Activated CD8-positive, alpha-beta memory T cell treated with anti-CD3 and anti-CD28 coated beads, Interleukin-2, amount 50 U/mL, for 24 hours (primary cell): Measurements from ENCODE around the gene MRPL24.
A peak's percentile ranks its signal among the peaks of the same experiment; 100 is the strongest.
"Not testable (repeated sequence)": the region's sequence is repeated elsewhere in the genome, so short reads cannot be mapped to it uniquely, and the experiment has no call there.

Source experiments
- DNase-seq: peaks from one replicate; pipeline ENCODE4 v3.0.0-alpha.2; 2020; ENCODE audit errors: extremely low read depth

Gene MRPL24

DNA sequence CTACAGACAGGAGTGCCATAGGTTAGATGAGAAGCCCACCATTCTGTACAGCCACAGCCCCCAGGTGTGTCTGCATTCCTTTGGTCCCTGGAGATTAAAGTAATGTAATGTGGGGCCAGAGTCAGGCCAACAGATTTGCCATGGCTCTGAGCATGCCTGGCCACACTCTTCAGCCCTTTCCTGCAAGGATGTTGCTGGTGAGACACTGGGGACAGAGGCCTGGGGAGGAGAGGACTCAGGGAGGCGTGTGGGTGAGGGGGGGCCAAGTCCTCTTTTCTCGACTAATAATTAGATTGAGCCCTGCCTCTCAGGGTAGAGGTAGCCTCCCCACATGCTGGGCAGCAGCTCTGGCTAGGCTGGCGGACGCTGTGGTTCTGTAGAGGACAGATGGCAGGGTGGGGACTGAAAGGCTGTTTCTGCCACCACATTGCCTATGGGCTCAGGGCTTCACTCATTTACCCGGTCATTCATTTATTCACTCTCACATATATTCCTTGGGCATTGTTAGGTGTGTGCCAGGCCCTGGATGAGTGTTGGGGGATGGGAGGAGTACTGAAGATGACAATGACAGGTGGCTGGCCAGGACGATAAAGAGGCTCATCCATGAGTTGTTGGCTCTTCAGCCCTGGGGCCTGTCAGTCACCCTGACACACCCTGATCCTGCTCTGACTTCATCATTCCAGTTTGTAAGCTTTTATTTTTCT lies 19.4 kb upstream of the MRPL24 start:
- DNase-seq = no peak

DNA sequence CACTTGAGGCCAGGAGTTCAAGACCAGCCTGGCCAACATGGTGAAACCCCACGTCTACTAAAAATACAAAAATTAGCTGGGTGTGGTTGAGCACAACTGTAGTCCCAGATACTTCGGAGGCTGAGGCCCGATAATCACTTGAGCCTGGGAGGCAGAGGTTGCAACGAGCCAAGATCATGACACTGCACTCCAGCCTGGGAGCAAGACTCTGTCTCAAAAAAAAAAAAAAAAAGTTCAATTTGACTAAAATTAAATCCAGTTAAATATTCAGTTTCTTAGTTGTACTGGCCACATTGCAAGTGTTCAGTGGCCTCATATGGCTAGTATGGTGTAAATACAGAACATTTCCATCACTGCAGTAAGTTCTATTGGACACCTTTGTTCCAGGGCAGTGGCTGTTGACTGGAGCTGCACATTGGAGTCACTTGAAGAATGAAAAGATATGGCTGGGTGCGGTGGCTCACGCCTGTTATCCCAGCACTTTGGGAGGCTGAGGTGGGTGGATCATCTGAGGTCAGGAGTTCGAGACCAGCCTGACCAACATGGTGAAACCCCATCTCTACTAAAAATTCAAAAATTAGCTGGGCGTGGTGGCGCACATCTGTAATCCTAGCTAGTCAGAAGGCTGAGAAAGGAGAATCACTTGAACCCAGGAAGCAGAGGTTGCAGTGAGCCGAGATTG lies 16.8 kb upstream of the MRPL24 start:
- not testable (repeated sequence) for DNase-seq

DNA sequence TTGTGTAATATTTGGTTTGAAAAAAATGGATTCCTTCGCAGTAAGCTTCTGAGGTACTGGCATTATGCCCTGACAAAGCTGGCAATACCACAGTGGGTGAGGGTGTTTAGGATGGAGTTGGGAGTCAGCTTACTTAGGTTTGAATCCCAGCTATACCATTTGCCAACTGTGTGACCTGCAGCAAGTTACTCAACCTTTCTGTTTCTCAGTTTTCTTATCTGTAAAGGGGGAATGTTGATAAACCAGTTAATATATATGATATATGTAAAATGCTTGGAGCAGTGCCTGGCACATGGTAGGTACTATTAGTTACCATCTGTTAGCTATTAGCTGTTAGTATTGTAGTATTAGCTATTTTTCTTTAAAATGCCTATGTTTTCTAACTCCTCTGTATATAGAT lies 15.5 kb upstream of the MRPL24 start:
- no peak for DNase-seq

DNA sequence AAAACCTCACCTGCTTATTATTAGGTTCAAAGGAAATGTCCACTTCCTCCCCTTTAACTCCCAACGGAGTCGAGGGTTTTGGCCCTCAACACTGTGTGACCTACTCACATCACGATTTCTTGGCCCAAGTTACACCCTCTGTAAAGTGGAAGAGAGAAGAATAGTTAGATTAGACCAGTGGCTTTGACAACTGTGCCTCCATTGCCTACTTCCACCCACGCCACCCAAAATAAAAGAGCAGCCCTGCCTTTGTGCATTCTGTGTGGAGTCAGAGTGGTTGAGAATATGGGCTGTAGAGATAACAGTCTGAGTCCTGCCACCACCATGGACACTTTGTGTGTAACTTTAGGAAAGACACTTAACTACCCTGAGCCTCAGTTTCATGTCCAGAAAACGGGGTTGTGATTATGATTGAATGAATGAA lies 14.7 kb upstream of the MRPL24 start:
- no peak for DNase-seq

DNA sequence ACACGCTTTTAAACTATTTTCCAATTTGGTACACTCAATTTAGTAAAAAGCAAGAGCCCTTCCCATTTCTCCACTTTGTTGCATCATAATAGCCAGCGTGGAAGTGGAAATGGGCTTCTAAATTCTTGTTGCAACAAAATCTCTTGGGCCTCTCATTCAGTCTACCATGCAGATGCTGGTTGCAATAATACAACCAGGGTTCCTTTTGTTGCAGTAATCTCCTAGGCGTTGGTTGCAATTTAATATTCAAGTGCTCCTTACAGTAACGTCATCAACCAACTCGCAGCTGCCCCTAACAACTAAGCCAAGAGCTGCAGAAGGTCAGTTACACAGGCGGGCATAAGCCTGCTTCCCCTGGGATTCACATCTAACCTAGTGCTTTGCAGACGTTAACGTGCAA lies 13.3 kb upstream of the MRPL24 start:
- DNase-seq = no peak

DNA sequence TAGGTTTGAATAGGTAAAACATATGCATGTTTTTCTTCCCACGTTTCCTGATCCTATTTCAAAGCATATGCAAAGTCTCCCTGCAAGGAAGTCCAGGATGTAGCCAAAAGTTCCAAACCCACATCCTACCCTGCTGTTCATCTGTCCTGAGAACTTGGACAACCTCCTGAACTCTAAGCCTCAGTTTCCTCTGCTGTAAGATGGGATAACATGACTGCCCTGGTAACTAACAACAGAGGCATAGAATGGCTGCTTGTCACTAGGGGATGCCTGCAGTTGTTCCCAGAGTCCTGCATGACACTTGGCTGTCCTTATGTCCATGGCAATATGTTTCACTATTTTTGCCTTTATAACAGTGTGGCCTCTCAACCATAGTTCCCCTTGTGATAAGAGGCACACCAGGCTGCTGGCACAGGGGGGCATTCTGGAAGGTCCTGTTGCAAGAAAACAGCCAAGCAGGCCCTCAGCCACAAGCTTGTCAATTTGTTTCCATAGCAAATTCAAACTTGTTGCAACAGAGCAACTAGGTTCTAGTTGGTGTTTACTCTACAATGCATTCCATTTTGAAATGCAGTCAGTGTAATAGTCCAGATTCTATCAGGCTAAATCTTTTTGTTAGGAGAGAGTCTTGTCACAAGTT lies 12.1 kb upstream of the MRPL24 start:
- DNase-seq = no peak

DNA sequence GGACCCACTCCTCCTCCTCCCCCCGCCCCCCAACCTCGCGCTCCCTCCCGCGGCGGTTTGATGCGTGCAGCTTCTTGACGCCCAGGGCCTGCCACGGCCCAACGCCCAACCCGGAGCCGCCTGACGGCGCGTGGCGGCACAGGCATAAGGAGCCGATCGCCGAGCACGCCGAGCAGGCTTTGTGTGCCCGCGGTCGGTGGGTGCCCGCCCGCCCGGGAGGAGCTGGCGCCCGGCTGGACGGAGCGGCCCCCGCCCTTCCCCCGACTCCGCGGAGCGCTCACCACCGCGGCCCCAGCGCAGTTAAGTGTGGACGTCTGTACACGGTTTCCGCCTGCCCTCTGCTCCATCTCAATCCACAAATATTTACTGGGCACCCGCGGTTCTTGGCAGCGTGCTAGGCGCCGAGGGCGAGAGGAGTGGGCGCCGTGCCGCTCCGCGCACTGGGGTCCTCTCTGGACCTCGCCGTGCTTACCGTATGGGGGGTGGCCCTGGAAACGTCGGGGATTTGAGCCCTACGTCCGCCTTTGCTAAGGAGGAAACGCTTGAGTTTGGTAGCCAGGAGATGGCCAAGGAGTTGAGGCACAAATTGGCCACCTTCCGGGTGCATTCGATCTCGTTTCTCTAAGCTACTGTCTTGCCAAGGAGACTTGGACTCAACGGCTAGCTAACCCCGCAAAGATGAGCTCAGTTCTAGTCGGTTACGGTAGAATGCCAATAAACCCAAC lies 11.0 kb upstream of the MRPL24 start:
- DNase-seq = peak; percentile 93

DNA sequence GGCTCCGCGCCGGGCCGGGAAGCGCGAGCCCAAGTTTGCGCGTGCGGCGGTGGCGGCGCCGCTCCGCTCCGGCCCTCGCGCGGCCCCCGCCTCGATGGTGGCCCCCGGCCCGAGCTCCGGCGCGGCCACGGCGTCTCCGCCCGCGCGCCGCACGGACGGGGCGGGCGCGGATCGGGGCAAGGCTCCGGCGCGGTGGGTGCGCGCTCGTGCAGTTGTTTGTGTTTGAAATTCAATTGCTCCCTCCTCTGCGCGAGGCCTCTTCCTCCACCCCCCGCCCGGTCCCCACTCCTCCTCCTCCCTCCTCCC lies 10.5 kb upstream of the MRPL24 start, which contains the start of gene HDGF:
Gene HDGF, minus strand, starts transcription at position 225 of the 306 bp plus-strand sequence. CDS start 246 bp downstream, outside the sequence.
- DNase-seq = no peak

DNA sequence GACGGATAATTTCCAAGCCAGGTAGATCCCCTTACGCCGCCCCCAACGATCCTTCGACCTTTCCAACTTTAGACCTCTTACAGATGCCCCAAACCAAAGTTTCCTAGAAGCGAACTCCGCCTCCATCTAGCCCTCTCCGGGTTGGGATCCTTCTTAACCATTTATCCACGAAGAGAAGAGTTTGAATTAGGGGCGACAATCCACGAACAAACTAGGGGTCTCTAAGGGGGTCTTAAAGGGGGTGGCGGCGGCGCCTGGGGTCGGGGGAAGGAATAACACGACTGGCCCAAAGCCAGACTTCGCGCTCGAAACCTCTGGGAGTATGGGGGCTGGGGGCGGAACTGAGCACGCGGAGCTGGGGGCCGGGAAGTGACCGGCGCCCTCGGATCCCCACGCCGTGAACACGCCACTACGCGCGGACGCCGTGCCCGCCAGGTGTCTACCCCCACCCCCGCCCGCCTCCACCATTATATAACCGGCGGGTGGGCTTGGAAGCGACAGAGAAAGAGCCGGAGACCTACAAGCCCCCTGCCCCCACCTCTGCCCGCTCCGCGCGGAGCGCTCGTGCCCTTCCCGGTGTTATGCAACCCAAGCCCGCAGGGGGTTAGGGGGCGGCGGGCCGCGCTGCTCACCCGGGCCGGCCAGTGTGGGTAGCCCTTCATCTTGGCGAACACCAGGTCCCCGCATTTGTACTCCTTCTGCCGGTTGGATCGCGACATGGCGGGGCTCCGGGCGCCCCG lies 10.0 kb upstream of the MRPL24 start:
- DNase-seq = no peak

DNA sequence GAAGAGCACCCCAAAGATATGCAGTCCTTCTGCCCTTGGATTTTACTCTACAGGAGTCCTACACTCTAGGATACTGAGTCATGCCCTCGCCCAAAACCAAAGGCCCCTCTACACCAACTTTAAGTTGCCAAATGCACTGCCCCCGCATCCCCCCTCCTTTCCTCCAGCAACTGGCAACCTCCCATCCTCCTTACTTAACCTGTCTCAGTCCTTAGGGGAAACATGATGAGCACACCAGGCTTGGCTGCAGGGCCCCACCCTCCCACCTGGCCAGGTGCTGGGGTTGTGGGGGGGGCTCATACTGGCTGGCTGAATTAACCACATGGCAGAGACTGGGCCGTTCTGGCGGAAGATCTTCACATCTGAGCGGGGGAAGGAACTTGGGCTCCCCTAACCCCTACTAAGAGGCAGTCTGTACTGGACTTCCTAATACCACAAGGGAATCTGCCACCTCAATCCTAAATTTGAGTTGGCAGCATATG lies 9.3 kb upstream of the MRPL24 start:
- DNase-seq = no peak

DNA sequence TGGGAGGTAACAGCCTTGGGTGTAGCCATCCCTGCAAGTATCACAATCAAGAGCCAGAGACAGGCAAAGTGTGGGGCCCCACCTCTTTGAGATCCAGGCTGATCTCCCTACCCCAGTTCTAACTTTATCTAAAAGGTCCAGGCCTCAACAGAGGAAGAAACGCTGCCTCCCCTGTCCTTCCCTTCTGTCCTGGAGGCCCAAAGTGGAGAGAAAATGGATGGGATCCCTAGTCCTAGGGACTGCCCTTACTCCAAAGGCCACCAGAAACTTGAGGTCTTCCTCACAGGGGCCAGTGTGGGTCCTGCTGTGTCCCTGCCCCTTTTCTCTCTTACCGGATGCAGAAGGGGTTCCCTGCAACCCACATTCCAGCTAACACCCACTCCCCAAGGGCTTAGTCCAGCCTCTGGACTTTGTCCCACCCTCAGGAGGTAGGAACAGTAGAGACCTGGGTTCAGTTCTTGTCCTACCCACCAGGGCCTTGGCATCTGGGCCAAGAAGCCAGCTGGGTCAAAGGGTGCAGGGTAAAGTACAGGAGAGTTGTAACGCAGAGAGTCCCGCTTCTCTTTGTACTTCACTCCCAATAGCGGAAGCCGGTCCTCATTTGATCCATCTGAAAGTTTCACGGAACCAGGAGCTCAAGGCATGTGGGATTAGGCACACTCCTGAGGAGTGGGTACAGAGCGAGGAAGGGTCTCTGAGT lies 8.7 kb upstream of the MRPL24 start:
- DNase-seq = no peak

DNA sequence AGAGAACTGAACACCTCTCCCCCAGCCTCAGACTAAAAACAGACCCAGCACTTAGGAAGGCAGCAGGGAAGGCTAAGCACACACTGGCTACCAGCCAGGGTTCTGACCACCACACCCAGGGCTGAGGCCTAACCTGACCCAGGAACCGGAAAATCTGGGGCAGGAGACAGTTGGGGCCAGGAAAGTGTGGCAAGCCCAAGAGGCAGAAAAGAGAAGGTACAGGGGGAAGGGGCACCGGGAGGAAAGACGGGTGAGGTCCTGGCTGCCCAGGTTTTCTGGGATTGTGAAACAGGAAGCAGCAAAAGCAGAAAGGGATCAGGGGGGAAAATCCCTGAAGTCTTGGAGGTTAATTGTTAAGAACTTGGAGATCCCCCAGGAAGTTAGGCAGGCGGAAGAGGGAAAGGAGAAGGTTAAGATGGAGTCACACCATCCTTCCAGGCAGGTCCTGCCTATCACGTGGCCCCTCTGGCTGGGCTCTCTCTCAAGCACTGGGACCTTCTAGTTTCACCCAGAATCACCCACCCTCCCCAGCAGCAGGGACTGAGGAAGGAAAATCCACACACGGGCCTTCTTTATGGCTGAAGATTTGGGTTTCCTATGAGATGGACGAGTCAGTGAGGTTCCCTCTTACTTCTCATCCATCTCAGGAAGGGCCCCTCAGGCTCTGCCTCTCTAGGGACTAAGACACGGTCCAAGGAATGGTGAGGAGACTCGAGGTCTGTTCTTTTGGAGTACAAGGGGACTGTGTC lies 8.0 kb upstream of the MRPL24 start:
- DNase-seq = no peak

DNA sequence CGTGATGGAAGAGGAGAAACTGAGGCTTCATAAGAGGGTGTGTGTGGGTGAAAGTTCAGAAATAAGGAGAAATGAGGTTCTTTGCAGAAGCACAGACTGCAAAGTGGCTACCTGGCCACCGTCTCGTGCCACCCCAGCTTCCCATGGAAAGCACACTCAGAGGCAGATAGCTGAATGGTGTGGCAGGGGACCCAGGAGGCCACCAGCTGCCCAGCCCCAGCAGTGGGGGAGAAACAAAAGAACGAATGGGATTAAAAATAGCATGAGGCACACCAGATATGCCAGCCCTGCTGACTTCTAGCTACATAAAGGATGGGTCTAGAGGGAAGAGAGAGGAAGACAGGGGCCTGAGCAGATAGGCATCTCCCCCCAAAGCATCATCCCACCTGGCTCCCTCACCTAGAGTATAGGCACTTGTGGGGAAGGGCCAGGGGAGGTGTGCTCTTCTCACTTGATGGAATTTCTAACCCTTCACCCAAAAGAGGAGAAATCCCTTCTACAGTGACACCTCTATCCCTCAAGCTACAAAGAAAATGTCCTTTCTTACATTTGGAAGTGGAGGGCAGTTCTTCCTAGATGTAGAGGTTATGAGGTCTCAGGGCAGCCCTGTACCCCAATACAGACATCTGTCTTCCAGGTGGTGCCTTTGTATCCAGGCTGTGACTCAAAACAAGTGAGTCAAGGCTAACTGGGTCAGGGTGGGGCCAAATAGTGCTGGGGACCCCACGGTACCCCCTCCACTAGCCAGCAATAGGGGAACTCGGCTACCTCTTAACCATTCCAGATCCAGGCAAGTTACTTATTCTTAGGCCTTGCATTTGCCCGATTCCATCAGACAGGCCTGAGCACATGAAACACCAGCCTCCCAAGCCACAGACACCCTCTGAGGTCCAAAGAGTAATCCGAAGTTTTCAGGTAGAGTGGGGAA lies 7.1 kb upstream of the MRPL24 start:
- DNase-seq = no peak

DNA sequence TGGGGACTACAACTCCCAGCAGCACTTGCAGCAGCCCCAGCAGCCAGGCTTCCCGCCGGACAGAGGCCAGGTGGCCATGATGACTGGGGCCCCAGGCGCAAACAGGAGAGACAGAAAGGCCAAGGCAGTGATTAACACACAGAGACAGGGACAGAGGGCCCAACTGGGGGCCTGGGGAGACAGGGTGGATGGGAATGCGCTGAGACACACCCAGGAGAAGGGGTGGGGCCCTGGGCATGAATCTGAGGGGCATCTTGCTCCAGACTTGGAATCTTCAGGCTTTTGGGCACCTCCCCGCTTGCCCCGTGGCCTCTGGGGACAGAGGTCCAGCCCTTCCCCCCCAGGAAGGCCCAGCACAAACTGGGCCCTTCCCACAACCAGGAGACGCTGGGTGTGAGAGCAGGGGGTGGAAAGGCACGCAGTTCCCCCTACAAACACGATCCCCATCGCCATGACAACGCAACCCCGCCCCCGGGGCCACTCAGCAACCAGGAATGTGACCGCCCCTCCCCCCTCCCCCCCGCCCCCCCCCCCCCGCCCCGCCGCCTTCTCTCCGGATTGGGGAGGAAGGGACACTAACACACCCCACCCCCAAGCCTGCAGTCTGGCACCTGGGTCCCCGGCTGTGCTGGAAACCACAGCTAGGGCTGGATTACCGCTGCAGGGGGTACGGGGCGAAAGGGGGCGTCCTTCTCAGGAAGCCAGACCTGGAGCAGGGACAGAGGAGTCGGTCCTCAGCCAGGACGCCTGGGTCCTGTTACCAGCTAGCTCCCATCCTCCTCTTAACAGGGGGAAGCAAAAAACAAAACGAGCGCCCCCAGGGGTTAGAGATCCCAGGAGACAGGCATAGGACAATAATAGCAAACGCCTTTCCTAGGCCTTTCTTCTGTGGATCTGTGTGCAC lies 6.1 kb upstream of the MRPL24 start:
- no peak for DNase-seq

DNA sequence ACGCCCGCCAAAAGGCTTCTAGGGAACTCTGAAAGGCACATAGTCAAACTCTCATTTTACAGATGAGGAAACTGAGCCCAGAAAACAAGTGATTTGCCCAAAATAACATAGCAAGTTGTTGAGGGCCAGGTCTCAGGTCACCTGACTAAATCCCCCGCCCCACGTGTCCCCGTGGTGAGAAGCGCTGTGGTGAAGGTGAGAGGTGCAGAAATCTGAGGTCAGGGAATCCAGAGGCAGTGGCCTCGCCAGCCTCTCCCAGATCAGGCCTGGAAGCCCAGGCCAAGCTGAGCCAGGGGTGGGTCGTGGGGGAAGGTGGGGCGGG lies 5.5 kb upstream of the MRPL24 start:
- no peak for DNase-seq

DNA sequence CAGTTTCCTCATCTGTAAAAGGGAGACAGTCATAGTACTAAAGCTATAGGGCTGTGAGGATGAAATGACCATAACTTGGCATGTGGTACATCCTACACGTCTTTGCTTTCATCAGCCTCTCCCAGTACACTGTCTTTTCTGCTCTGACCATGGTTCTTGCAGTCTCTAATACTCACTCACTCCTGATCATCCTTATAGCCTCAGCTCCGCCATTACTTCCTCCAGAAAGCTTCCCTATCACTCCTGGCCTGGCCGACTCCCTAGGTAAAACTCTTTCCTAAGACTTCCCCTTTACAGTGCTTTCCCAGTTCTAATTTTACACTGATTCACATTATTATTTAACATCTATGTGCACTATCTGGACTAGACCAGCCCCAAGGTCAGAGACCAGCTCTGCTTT lies 5.0 kb upstream of the MRPL24 start:
- DNase-seq = no peak

DNA sequence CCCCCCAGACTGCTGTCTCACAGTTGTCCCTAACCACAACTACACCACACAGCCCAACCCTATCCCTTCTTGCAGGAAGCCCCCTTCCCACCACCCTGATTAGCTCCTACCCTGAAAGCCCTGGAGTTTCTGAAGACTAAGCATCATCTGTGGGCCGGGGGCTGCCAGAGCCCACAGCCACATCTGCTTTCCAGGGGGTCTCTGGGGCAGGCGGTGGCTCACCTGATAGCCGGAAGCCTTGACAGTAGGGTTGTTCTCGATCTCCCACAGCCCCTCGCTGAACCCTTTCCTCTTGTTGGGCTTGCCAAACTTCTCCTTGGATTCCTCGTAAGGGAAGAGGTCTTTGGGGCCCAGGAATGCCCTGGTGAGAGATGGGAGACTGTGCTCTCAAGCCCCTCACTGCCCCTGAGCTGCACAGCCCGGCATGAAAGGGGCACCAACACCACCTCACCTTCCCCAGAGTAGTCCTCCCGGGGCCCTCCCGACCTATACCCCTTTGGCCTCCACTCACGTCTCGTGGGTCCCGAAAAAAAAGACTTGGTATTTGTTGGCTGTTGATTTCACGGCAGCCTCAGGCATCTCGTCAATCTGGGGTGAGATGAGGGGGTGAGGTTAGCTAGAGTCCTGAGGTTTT lies 4.0 kb upstream of the MRPL24 start:
- no peak for DNase-seq

DNA sequence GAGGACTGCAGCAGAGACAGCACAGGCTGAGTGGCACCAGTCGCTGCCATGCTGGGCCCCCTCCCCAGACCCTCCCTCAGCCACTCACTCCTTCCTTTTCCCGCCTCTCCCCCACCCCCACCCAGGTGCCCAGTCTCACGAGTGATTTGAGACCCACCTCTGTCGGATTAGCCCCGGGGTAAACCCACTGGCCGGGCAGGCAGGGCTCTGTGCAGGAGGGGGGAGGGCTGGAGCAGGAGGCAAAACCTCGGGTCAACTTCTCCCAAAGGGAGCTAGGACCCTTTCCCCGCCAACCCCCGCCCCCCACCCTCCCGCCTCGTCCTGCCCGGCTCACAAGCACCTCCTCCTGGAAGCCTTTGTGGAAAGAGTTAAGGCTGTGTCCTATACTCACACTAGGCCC lies 3.5 kb upstream of the MRPL24 start:
- no peak for DNase-seq
